Endothelial cell of umbilical vein (primary cell): ENCODE results near the gene PPP1R9B. TPM values are rescaled to one million over a fixed set of nuclear protein-coding genes. Genes with fewer than 3 reads are reported as not detected.

Experiments used
- BruUV-seq: library from RNA; stranded (reverse); fragments of 400-500 nt; replicated peaks from 2 replicates; lab custom pipeline; 2021; lab: Mats Ljungman, UMichigan
- CTCF ChIA-PET: fragments of 300-600, 350-600 bp; sonication (Branson Sonifier 250); formaldehyde crosslinking; loops from one replicate; lab custom pipeline; 2021; ENCODE audit warnings: antibody characterized with exemption, inconsistent platforms; lab: Charles Lee
- POLR2A ChIA-PET: fragments of 300-600, 350-600 bp; sonication (Branson Sonifier 250); formaldehyde crosslinking; loops from one replicate; lab custom pipeline; 2021; ENCODE audit warnings: antibody characterized with exemption, inconsistent platforms; lab: Charles Lee
- DNase-seq: peaks from one replicate; pipeline ENCODE4 v3.0.0-alpha.2; 2011; ENCODE audit warnings: low read depth, low spot score
- FAIRE-seq: peaks from 2 replicates; lab custom pipeline; 2011; peaks lifted over from hg19 to GRCh38; lab: Jason Lieb, UNC
- H2AFZ ChIP-seq: 2 replicates; pipeline ENCODE4 v1.6.0; 2012; ENCODE audit warnings: low read depth, low read length, control low read depth, inconsistent platforms
- H3K27ac ChIP-seq: 2 replicates; pipeline ENCODE4 v1.5.1; 2011; ENCODE audit warnings: low read depth, mild to moderate bottlenecking, control low read depth, low read length, moderate library complexity; ENCODE audit not compliant: insufficient read depth
- H3K27me3 ChIP-seq, 2 experiments: 2 replicates each; pipeline versions ENCODE4 v1.6.0 to v1.6.1; 2011; ENCODE audit warnings: low read length in 2 of 2, mixed read lengths in 1 of 2; ENCODE audit not compliant: control insufficient read depth in 2 of 2, insufficient read depth in 2 of 2
- H3K36me3 ChIP-seq, 2 experiments: 2 replicates in 1 of 2; 3 replicates in 1 of 2; pipeline ENCODE4 v1.5.1; 2011; ENCODE audit warnings: low read length in 2 of 2, mild to moderate bottlenecking in 1 of 2, moderate library complexity in 1 of 2; ENCODE audit not compliant: control insufficient read depth in 2 of 2, insufficient read depth in 2 of 2; ENCODE audit errors: extremely low read depth in 1 of 2
- H3K4me1 ChIP-seq: 3 replicates; pipeline ENCODE4 v1.5.1; 2011; ENCODE audit warnings: mild to moderate bottlenecking, low read length; ENCODE audit not compliant: control insufficient read depth, insufficient read depth; ENCODE audit errors: extremely low read depth
- H3K4me2 ChIP-seq: 2 replicates; pipeline ENCODE4 v1.6.1; 2011; ENCODE audit warnings: low read length, control low read depth, mixed read lengths; ENCODE audit not compliant: insufficient read depth
- H3K4me3 ChIP-seq, 3 experiments: fragments of 200-600 bp in 1 of 3; sonication (generic), shearing (Covaris generic) in 1 of 3; replicated peaks in 1 of 3; 2 replicates each; pipeline ENCODE4 v1.5.1; 2011 to 2016; ENCODE audit warnings: control low read depth in 3 of 3, low read length in 3 of 3, mild to moderate bottlenecking in 2 of 3, inconsistent platforms in 1 of 3, low read depth in 1 of 3, moderate library complexity in 1 of 3; ENCODE audit not compliant: insufficient read depth in 1 of 3
- H3K79me2 ChIP-seq: 2 replicates; pipeline ENCODE4 v1.6.0; 2012; ENCODE audit warnings: low read length, inconsistent platforms; ENCODE audit not compliant: control insufficient read depth, insufficient read depth
- H3K9ac ChIP-seq: replicated peaks from 2 replicates; pipeline ENCODE3; 2011; ENCODE audit warnings: low read length, control low read depth; ENCODE audit not compliant: insufficient read depth; ENCODE audit errors: extremely low read depth
- H3K9me1 ChIP-seq: replicated peaks from 3 replicates; pipeline ENCODE4 v1.6.0; 2011; ENCODE audit warnings: mild to moderate bottlenecking, low read length; ENCODE audit not compliant: control insufficient read depth, insufficient read depth; ENCODE audit errors: extremely low read depth
- H3K9me3 ChIP-seq: replicated peaks from 2 replicates; pipeline ENCODE4 v1.5.1; 2012; ENCODE audit warnings: low read length, inconsistent platforms; ENCODE audit not compliant: control insufficient read depth, insufficient read depth
- H4K20me1 ChIP-seq: replicated peaks from 2 replicates; pipeline ENCODE3; 2011; ENCODE audit warnings: mild to moderate bottlenecking, low read length; ENCODE audit not compliant: control insufficient read depth, insufficient read depth; ENCODE audit errors: extremely low read depth
- CTCF ChIP-seq, 2 donors: IDR thresholded peaks; 1 replicate in 1 of 2; 2 replicates in 1 of 2; pipeline ENCODE4 v1.5.1; 2011; ENCODE audit warnings: low read length in 2 of 2, mild to moderate bottlenecking in 2 of 2, moderate library complexity in 2 of 2, control low read depth in 1 of 2, inconsistent platforms in 1 of 2, low read depth in 1 of 2; ENCODE audit not compliant: insufficient read depth in 1 of 2; ENCODE audit errors: extremely low read depth in 1 of 2
- EZH2 ChIP-seq: IDR thresholded peaks from 2 replicates; pipeline ENCODE4 v1.6.1; 2012; ENCODE audit warnings: borderline replicate concordance, low read depth, mild to moderate bottlenecking, moderate library complexity, low read length, inconsistent platforms; ENCODE audit not compliant: severe bottlenecking
- FOS ChIP-seq: IDR thresholded peaks from 2 replicates; pipeline ENCODE4 v1.6.1; 2011; ENCODE audit warnings: mild to moderate bottlenecking, low read length, moderate library complexity, borderline replicate concordance; ENCODE audit not compliant: insufficient read depth
- GATA2 ChIP-seq: IDR thresholded peaks from 2 replicates; pipeline ENCODE4 v1.7.0; 2011; ENCODE audit warnings: low read depth, mild to moderate bottlenecking, moderate library complexity, mixed read lengths, low read length; ENCODE audit not compliant: insufficient read length, insufficient read depth
- JUN ChIP-seq: IDR thresholded peaks from 2 replicates; pipeline ENCODE4 v1.6.1; 2011; ENCODE audit warnings: borderline replicate concordance, low read depth; ENCODE audit not compliant: insufficient read length, insufficient read depth
- MAX ChIP-seq: IDR thresholded peaks from 2 replicates; pipeline ENCODE4 v1.6.1; 2011; ENCODE audit not compliant: insufficient read depth, insufficient read length
- MYC ChIP-seq: IDR thresholded peaks from one replicate; pipeline ENCODE4 v1.6.1; 2011; ENCODE audit warnings: mild to moderate bottlenecking, low read depth, low read length
- POLR2A ChIP-seq: IDR thresholded peaks from 2 replicates; pipeline ENCODE4 v1.6.1; 2012; ENCODE audit warnings: low read depth, mild to moderate bottlenecking, control low read depth, low read length
- POLR2AphosphoS5 ChIP-seq: IDR thresholded peaks from 2 replicates; pipeline ENCODE4 v1.6.1; 2012; ENCODE audit warnings: low read depth, mild to moderate bottlenecking, control low read depth, low read length, moderate library complexity; ENCODE audit not compliant: insufficient read depth
- dilution Hi-C: fragments of 300-500 bp; cut with MboI; formaldehyde crosslinking; loops from one replicate; pipeline ENCODE4 v1.15.0; 2019; ENCODE audit warnings: low sequenced_read_pairs; ENCODE audit not compliant: extremely low pct_ligation_motif_present
- intact Hi-C: fragments of 100-400 bp; cut with micrococcal nuclease; formaldehyde crosslinking; loops from one replicate; pipeline ENCODE4 v1.10.0; 2022
- polyA plus RNA-seq, 4 experiments: library from polyadenylated mRNA; depleted of rRNA in 3 of 4; stranded (reverse) in 3 of 4; unstranded in 1 of 4; fragments of >200 nt; gene quantifications; 2 replicates each; pipeline versions ENCODE4 v1.2.1 to v1.2.3, GENCODE V29; 2011 to 2012; ENCODE audit warnings: missing spikeins in 1 of 4
- total RNA-seq: library from RNA; stranded (reverse); gene quantifications from 2 replicates; pipeline ENCODE4 v1.2.3, GENCODE V29; 2021

Gene PPP1R9B
- total and polyA plus RNA-seq, 2 donors (not counting 3 experiments of a cell fraction or from before 2014, with no cell fraction given): 20.1 to 60.2 TPM

GRCh38 chr17:50176559-50177357 lies 26.3 kb upstream of the PPP1R9B start:
- no peak overlapping the region for H3K9ac ChIP-seq
- no peak overlapping the region for H3K4me2 ChIP-seq
- peaks cover 16% of the 10 kb centered on the region for H3K4me1 ChIP-seq
- no peaks in the 10 kb centered on the region for H4K20me1 ChIP-seq
- FAIRE-seq (no peak), DNase-seq (no peak)
- no peak for TF ChIP-seq POLR2A
- no peak for TF ChIP-seq JUN
- TF ChIP-seq MYC: no peak
- no peak for TF ChIP-seq POLR2AphosphoS5
- TF ChIP-seq EZH2: no peak
- TF ChIP-seq FOS: no peak
- TF ChIP-seq MAX: no peak
- no peak for TF ChIP-seq CTCF (IDR thresholded peaks at IDR 0.05; ENCODE audit: extremely low read depth in 1 of 2, insufficient read depth in 1 of 2, low read depth in 1 of 2, low read length in 2 of 2)
- TF ChIP-seq GATA2: no peak
- CTCF ChIA-PET: interaction anchor here (0.6 to 3.5 kb wide), 10 partner anchors 8 to 83 kb away, joined by 3 to 75 read pairs (median 15); partner anchors contain the start of gene COL1A1
- no peak overlapping the region for H3K27ac ChIP-seq
- no peaks in the 10 kb centered on the region for H3K9me1 ChIP-seq
- H2AFZ ChIP-seq: no peak overlapping the region
- no peaks in the 10 kb centered on the region for H3K36me3 ChIP-seq
- BruUV-seq: no TSS peak
- no peaks in the 10 kb centered on the region for H3K79me2 ChIP-seq
- H3K9me3 ChIP-seq: no peaks in the 10 kb centered on the region
- intact Hi-C loops: no loop called here
- H3K4me3 ChIP-seq: no peak overlapping the region
- no peaks in the 10 kb centered on the region for H3K27me3 ChIP-seq
- POLR2A ChIA-PET: no interaction called here
- dilution Hi-C loops: no loop called here
